H1 (cell line): ENCODE data around the gene BAZ2A. TPM values are rescaled to one million over a fixed set of nuclear protein-coding genes. Genes with fewer than 3 reads are reported as not detected.

Experiments
- CTCF ChIA-PET: fragments of 300-600 bp; sonication (Branson Sonifier 250); formaldehyde crosslinking; loops from one replicate; lab custom pipeline; 2021; ENCODE audit not compliant: partially characterized antibody; lab: Charles Lee
- POLR2A ChIA-PET: fragments of 300-600 bp; sonication (Branson Sonifier 250); formaldehyde crosslinking; loops from one replicate; lab custom pipeline; 2021; ENCODE audit warnings: inconsistent platforms; ENCODE audit not compliant: partially characterized antibody; lab: Charles Lee
- DNase-seq, 2 experiments: peaks; one replicate each; pipeline versions ENCODE4 v3.0.0 to v3.0.0-alpha.2; 2010 to 2022; ENCODE audit warnings: low spot score in 2 of 2, low read depth in 1 of 2, mixed read lengths in 1 of 2
- FAIRE-seq: peaks from 2 replicates; lab custom pipeline; 2011; peaks lifted over from hg19 to GRCh38; lab: Jason Lieb, UNC
- H2AFZ ChIP-seq: 2 replicates; pipeline ENCODE4 v1.8.1; 2012; ENCODE audit warnings: low read length, inconsistent platforms
- H2AK5ac ChIP-seq: 2 replicates; pipeline ENCODE4 v1.6.1; 2013; ENCODE audit warnings: low read depth, low read length
- H2BK120ac ChIP-seq: replicated peaks from 2 replicates; pipeline ENCODE3; 2013; ENCODE audit warnings: low read depth, low read length, inconsistent platforms
- H2BK12ac ChIP-seq: 2 replicates; pipeline ENCODE4 v1.6.1; 2013; ENCODE audit warnings: low read depth, low read length
- H2BK15ac ChIP-seq: 2 replicates; pipeline ENCODE4 v1.6.1; 2013; ENCODE audit warnings: low read length
- H2BK20ac ChIP-seq: 2 replicates; pipeline ENCODE4 v1.6.1; 2013; ENCODE audit warnings: low read length
- H2BK5ac ChIP-seq: 2 replicates; pipeline ENCODE4 v1.6.1; 2013; ENCODE audit warnings: low read depth, low read length
- H3K14ac ChIP-seq: 2 replicates; pipeline ENCODE4 v1.6.1; 2013; ENCODE audit warnings: inconsistent platforms; ENCODE audit not compliant: insufficient read length
- H3K18ac ChIP-seq: 2 replicates; pipeline ENCODE4 v1.6.1; 2013; ENCODE audit warnings: low read length; ENCODE audit errors: extremely low read depth
- H3K23ac ChIP-seq: 2 replicates; pipeline ENCODE4 v1.6.1; 2013; ENCODE audit warnings: inconsistent platforms; ENCODE audit not compliant: insufficient read length
- H3K23me2 ChIP-seq: 2 replicates; pipeline ENCODE4 v1.6.1; 2013; ENCODE audit warnings: low read depth, low read length
- H3K27ac ChIP-seq: 2 replicates; pipeline ENCODE4 v1.6.1; 2011; ENCODE audit warnings: low read depth, low read length, inconsistent platforms
- H3K27me3 ChIP-seq, 4 experiments: replicated peaks in 1 of 4; 1 replicate in 1 of 4; 2 replicates in 3 of 4; pipeline versions ENCODE4 v1.6.1 to v1.8.1; 2011 to 2013; ENCODE audit warnings: low read length in 3 of 4, mild to moderate bottlenecking in 3 of 4, inconsistent platforms in 2 of 4, mixed read lengths in 2 of 4, moderate library complexity in 1 of 4; ENCODE audit not compliant: control insufficient read depth in 3 of 4, insufficient read depth in 3 of 4; ENCODE audit errors: extremely low read depth in 1 of 4
- H3K36me3 ChIP-seq, 4 experiments: 2 replicates each; pipeline versions ENCODE4 v1.6.1 to v1.8.1; 2011 to 2013; ENCODE audit warnings: mild to moderate bottlenecking in 4 of 4, low read length in 3 of 4, moderate library complexity in 2 of 4, control low read depth in 1 of 4, inconsistent platforms in 1 of 4; ENCODE audit not compliant: insufficient read depth in 4 of 4, control insufficient read depth in 2 of 4
- H3K4ac ChIP-seq: replicated peaks from 2 replicates; pipeline ENCODE3; 2013; ENCODE audit warnings: low read length, low read depth, mixed read lengths, inconsistent platforms; ENCODE audit not compliant: insufficient read length
- H3K4me1 ChIP-seq, 4 experiments: replicated peaks in 1 of 4; 1 replicate in 1 of 4; 2 replicates in 3 of 4; pipeline versions ENCODE4 v1.6.1 to v1.8.1; 2011 to 2013; ENCODE audit warnings: low read length in 3 of 4, inconsistent platforms in 2 of 4, mixed read lengths in 1 of 4; ENCODE audit not compliant: insufficient read depth in 4 of 4, control insufficient read depth in 3 of 4
- H3K4me2 ChIP-seq, 2 experiments: 2 replicates each; pipeline versions ENCODE4 v1.6.1 to v1.8.1; 2011 to 2013; ENCODE audit warnings: low read depth in 2 of 2, low read length in 2 of 2, control low read depth in 1 of 2, inconsistent platforms in 1 of 2, mild to moderate bottlenecking in 1 of 2; ENCODE audit not compliant: insufficient read depth in 1 of 2
- H3K4me3 ChIP-seq, 4 experiments: fragments of 200-600, 300-600 bp in 1 of 4; sonication (generic), shearing (Covaris generic), sonication (Bioruptor Twin) in 1 of 4; 2 replicates each; pipeline versions ENCODE4 v1.5.1 to v1.8.1; 2011 to 2016; ENCODE audit warnings: low read length in 4 of 4, low read depth in 3 of 4, control low read depth in 2 of 4, inconsistent platforms in 2 of 4, mild to moderate bottlenecking in 2 of 4, mixed read lengths in 1 of 4, moderate library complexity in 1 of 4; ENCODE audit not compliant: insufficient read depth in 2 of 4; ENCODE audit errors: extremely low read depth in 1 of 4
- H3K56ac ChIP-seq: replicated peaks from 2 replicates; pipeline ENCODE3; 2013; ENCODE audit warnings: low read depth, mild to moderate bottlenecking, mixed read lengths, low read length, inconsistent platforms; ENCODE audit not compliant: insufficient read length
- H3K79me1 ChIP-seq: 2 replicates; pipeline ENCODE4 v1.6.1; 2013; ENCODE audit warnings: low read depth, low read length, control low read depth
- H3K79me2 ChIP-seq, 2 experiments: 2 replicates each; pipeline versions ENCODE4 v1.6.1 to v1.8.1; 2012 to 2013; ENCODE audit warnings: low read length in 2 of 2, mild to moderate bottlenecking in 2 of 2, inconsistent platforms in 1 of 2; ENCODE audit not compliant: insufficient read depth in 2 of 2, control insufficient read depth in 1 of 2
- H3K9ac ChIP-seq, 4 experiments: replicated peaks in 1 of 4; 1 replicate in 1 of 4; 2 replicates in 3 of 4; pipeline versions ENCODE4 v1.6.1 to v1.8.1; 2011 to 2013; ENCODE audit warnings: low read depth in 3 of 4, low read length in 3 of 4, control low read depth in 2 of 4, mild to moderate bottlenecking in 2 of 4, moderate library complexity in 2 of 4, inconsistent platforms in 1 of 4; ENCODE audit errors: extremely low read depth in 1 of 4
- H3K9me3 ChIP-seq, 2 experiments: 2 replicates each; pipeline versions ENCODE4 v1.6.1 to v1.8.1; 2012 to 2013; ENCODE audit warnings: mild to moderate bottlenecking in 2 of 2, moderate library complexity in 2 of 2, control low read depth in 1 of 2, inconsistent platforms in 1 of 2, low read depth in 1 of 2, low read length in 1 of 2, mixed read lengths in 1 of 2; ENCODE audit not compliant: insufficient read depth in 2 of 2
- H4K20me1 ChIP-seq, 2 experiments: replicated peaks in 1 of 2; 2 replicates each; pipeline versions ENCODE3 to v1.8.1; 2011 to 2013; ENCODE audit warnings: inconsistent platforms in 2 of 2, low read length in 2 of 2, mild to moderate bottlenecking in 1 of 2; ENCODE audit not compliant: insufficient read depth in 2 of 2, control insufficient read depth in 1 of 2
- H4K5ac ChIP-seq: 2 replicates; pipeline ENCODE4 v1.6.1; 2013; ENCODE audit warnings: low read length, low read depth, mixed read lengths, inconsistent platforms; ENCODE audit not compliant: insufficient read length
- H4K8ac ChIP-seq: 2 replicates; pipeline ENCODE4 v1.8.0; 2013; ENCODE audit warnings: mild to moderate bottlenecking, moderate library complexity, low read length, inconsistent platforms; ENCODE audit not compliant: insufficient read depth; ENCODE audit errors: extremely low read depth
- H4K91ac ChIP-seq: replicated peaks from 2 replicates; pipeline ENCODE3; 2013; ENCODE audit warnings: low read length, mixed read lengths, inconsistent platforms; ENCODE audit not compliant: insufficient read length
- NRF1 ChIP-seq: IDR thresholded peaks from 2 replicates; pipeline ENCODE4 v1.6.1; 2011; ENCODE audit warnings: mild to moderate bottlenecking, low read depth, low read length, improper control_type of control experiment
- TAF1 ChIP-seq: IDR thresholded peaks from 2 replicates; pipeline ENCODE4 v1.6.1; 2011; ENCODE audit warnings: mild to moderate bottlenecking, low read depth, low read length
- TEAD4 ChIP-seq: IDR thresholded peaks from 2 replicates; pipeline ENCODE4 v1.6.1; 2012; ENCODE audit warnings: low read depth, low read length, inconsistent platforms, mixed read lengths
- WGBS, 2 experiments: shearing (Covaris generic) in 1 of 2; methylation state at CpG; one replicate each; pipeline versions ENCODE4 v1.1.6 to v1.1.7; 2013 to 2015; ENCODE audit warnings: low lambda C conversion rate in 2 of 2, mixed read lengths in 2 of 2, inconsistent platforms in 1 of 2, low coverage in 1 of 2, missing lambda C conversion rate in 1 of 2; ENCODE audit not compliant: insufficient replicate concordance in 2 of 2, insufficient coverage in 1 of 2, insufficient read length in 1 of 2; ENCODE audit errors: extremely low coverage in 1 of 2, missing lambda C conversion rate in 1 of 2; 5-methylcytosine and 5-hydroxymethylcytosine counted together
- polyA plus RNA-seq, 7 experiments: library from polyadenylated mRNA; depleted of rRNA in 3 of 7; stranded (reverse) in 5 of 7; unstranded in 2 of 7; fragments of >200 nt in 5 of 7; fragments of 200-250 nt in 2 of 7; gene quantifications; 1 replicate in 5 of 7; 2 replicates in 1 of 7; 4 replicates in 1 of 7; pipeline versions ENCODE4 v1.2.1 to v1.2.3, GENCODE V29; 2011 to 2013; ENCODE audit warnings: missing spikeins in 2 of 7, mixed read lengths in 2 of 7
- total RNA-seq: library from RNA; stranded (reverse); fragmentation: NEBNext Ultra II Directional; extraction: Animal tissue kit (Norgen Biotek cat#: 25700); gene quantifications from 2 replicates; pipeline ENCODE4 v1.2.1, GENCODE V29; 2021

Gene BAZ2A
- total and polyA plus RNA-seq, 2 of the 8 experiments (the other 6 are each of a cell fraction or from before 2014, with no cell fraction given), result 52.0 to 110 TPM

- H3K4me3 ChIP-seq, result no peak overlapping the region
- H2BK120ac ChIP-seq, result no peak overlapping the region
- CTCF ChIA-PET, result interaction anchor here (0.5 to 15.9 kb wide), 8 partner anchors 16 to 405 kb away, joined by 3 to 279 read pairs (median 7); partner anchors contain the start of genes BAZ2A and RBMS2
- no peak overlapping the region for H3K14ac ChIP-seq
- no peak overlapping the region for H3K4ac ChIP-seq
- no peak overlapping the region for H3K56ac ChIP-seq
- 0 out of 7 replicates have a peak overlapping the region, but pooled peaks of 1 of the 4 experiments have one; percentile 12 for H3K9ac ChIP-seq
- H2BK15ac ChIP-seq, result no peak overlapping the region
- no peak overlapping the region for H3K4me2 ChIP-seq
- H3K9me3 ChIP-seq, result no peaks in the 10 kb centered on the region
- H3K27ac ChIP-seq, result no peak overlapping the region
- FAIRE-seq (no peak), DNase-seq (no peak)
- no peaks in the 10 kb centered on the region for H3K27me3 ChIP-seq
- H3K79me2 ChIP-seq, result no peaks in the 10 kb centered on the region
- TF ChIP-seq NRF1 (no peak), TEAD4 (peak; percentile 45; the same call in 1 of the 2 replicates), TAF1 (no peak)
- H3K23ac ChIP-seq, result no peak overlapping the region
- no peak overlapping the region for H2AFZ ChIP-seq
- 75% methylated on average over 3 of the region's 3 CpGs; no CpG with 5 or more reads in 1 of the 2 experiments for WGBS, 2 experiments
- H2BK12ac ChIP-seq, result no peak overlapping the region
- H3K18ac ChIP-seq, result no peak overlapping the region
- no peak overlapping the region for H4K5ac ChIP-seq
- H2BK5ac ChIP-seq, result 0 out of 2 replicates have a peak overlapping the region, but pooled peaks have one; percentile 16
- no peaks in the 10 kb centered on the region for H3K23me2 ChIP-seq
- no peak overlapping the region for H4K8ac ChIP-seq
- H3K4me1 ChIP-seq, result peaks cover 0 to 10% (median 2%) of the 10 kb centered on the region in 4 experiments; a peak in 4 of 7 replicates
- H3K79me1 ChIP-seq, result no peaks in the 10 kb centered on the region
- H3K36me3 ChIP-seq, result peaks cover 31 to 51% (median 35%) of the 10 kb centered on the region in 4 experiments
- H2BK20ac ChIP-seq, result no peak overlapping the region
- no peak overlapping the region for H2AK5ac ChIP-seq
- H4K20me1 ChIP-seq, result peaks cover 2 to 3% of the 10 kb centered on the region in 2 experiments
- POLR2A ChIA-PET, result interaction anchor here (0.9 to 2.4 kb wide), 5 partner anchors 18 to 42 kb away, joined by 3 to 6 read pairs (median 3); partner anchors contain the start of gene BAZ2A
- no peak overlapping the region for H4K91ac ChIP-seq
Measured at GRCh38 chr12:56596815-56597214, 33.3 kb downstream of the BAZ2A start.
